Heart left ventricle (tissue), 13 donors: ENCODE measurements around the gene RANBP3.

Source experiments
- CTCF ChIP-seq, 12 donors: fragments of 200-600 bp; sonication (generic) in 4 of 12; IDR thresholded peaks; one replicate each; pipeline versions ENCODE4 v1.5.0 to v1.8.0; 2018 to 2022; ENCODE audit warnings: antibody characterized with exemption in 12 of 12, mild to moderate bottlenecking in 5 of 12
- POLR2A ChIP-seq, 2 donors: fragments of 450-650 bp; IDR thresholded peaks; one replicate each; pipeline ENCODE4 v1.6.1; 2017; ENCODE audit warnings: antibody characterized with exemption in 2 of 2, mild to moderate bottlenecking in 2 of 2, moderate library complexity in 2 of 2
- donor health status: ischemic (EF 13 %, LVEDD 7.1; RV severe dilation, severe dysfunction).
- donor health status: DM: no; HTN: yes; CAD: no.
- donor health status: DM: no; HTN: no; CAD: no.
- donor health status: ischemic (EF 25% LVEDD 6.9; RV normal size, moderate dysfunction).
- donor health status: ischemic (EF 25% LVEDD 5.7; RV mildly dilated, moderate dysfunction).
- donor health status: ischemic (EF 35%, LVEDD 5.7; RV mildly dilated, moderate dysfunction).
- donor health status: nonischemic (EF 11% LVEDD 7.7; RV severe dilation, severe dysfunction).
- donor health status: DM: yes; HTN: yes; CAD: no.
- donor health status: PGD.
- donor health status: ischemic (EF 29% LVEDD 5.4; RV normal size, mild dysfunction).
- donor health status: nonischemic (EF 23%, LVEDD 6.1; RV moderate dilation, normal function).

- no peak for TF ChIP-seq CTCF (IDR thresholded peaks at IDR 0.05)
- TF ChIP-seq POLR2A (IDR thresholded peaks at IDR 0.05), result no peak
These were observed 48.8 kb downstream of the RANBP3 start for GRCh38 chr19:5929179-5929578.
